Activated T-helper 17 cell treated with anti-CD3 and anti-CD28 coated beads, Interleukin-2, amount 50 U/mL, for 72 hours (primary cell): ENCODE measurements around the gene PATL2. TPM values are rescaled to one million over a fixed set of nuclear protein-coding genes. Genes with fewer than 3 reads are reported as not detected.
A peak's percentile ranks its signal among the peaks of the same experiment; 100 is the strongest.
"Not testable (repeated sequence)": the region's sequence is repeated elsewhere in the genome, so short reads cannot be mapped to it uniquely, and the experiment has no call there.

Experiments used
- ATAC-seq: fragments of 150-1000 bp; cut with Tn5 transposase; replicated peaks from 2 replicates; pipeline ENCODE4 v1.10.0; 2021; ENCODE audit warnings: mild to moderate bottlenecking, moderate library complexity
- H3K27ac Mint-ChIP-seq: one replicate; pipeline ENCODE4 v1.8.0; 2022; ENCODE audit warnings: mixed read lengths
- H3K27me3 Mint-ChIP-seq: one replicate; pipeline ENCODE4 v1.8.0; 2022; ENCODE audit warnings: mixed read lengths
- H3K36me3 Mint-ChIP-seq: one replicate; pipeline ENCODE4 v1.8.0; 2022; ENCODE audit warnings: low read depth, mild to moderate bottlenecking, mixed read lengths
- H3K4me1 Mint-ChIP-seq: one replicate; pipeline ENCODE4 v1.8.0; 2022; ENCODE audit warnings: mixed read lengths
- H3K4me3 Mint-ChIP-seq: one replicate; pipeline ENCODE4 v1.8.0; 2022; ENCODE audit warnings: mild to moderate bottlenecking, mixed read lengths
- H3K9me3 Mint-ChIP-seq: one replicate; pipeline ENCODE4 v1.8.0; 2022; ENCODE audit warnings: mixed read lengths
- total RNA-seq, 2 donors: library from RNA; stranded (reverse); gene quantifications; one replicate each; pipeline ENCODE4 v1.2.3, GENCODE V29; 2022

The PATL2 gene
- total RNA-seq, 2 donors from 2014 or later: 7.9 to 38.5 TPM

DNA sequence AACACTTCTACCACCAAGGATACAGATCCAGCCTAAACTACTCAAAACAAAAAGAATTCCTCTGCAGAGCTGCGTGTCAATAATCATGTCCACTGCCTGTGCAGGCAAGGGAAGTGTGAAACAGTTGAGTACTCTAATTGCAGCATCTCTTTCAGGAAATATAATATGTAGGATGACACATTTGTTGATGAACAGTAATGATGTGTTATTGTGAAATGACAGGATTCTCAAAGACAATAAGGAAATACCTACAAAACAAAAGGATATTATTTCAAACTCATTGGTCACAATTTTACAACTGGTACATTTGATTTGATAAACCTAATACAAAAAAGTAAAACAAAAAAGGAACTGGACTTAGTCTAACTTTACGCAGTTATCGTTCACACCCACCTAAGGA, 52.1 kb downstream of the PATL2 start:
- H3K36me3 Mint-ChIP-seq: peaks cover 85% of the 10 kb centered on the region
- peak overlapping the region; percentile 15 for H3K27ac Mint-ChIP-seq
- no peak for ATAC-seq
- no peak overlapping the region for H3K4me3 Mint-ChIP-seq
- H3K4me1 Mint-ChIP-seq: peaks cover 15% of the 10 kb centered on the region
- no peaks in the 10 kb centered on the region for H3K9me3 Mint-ChIP-seq
- no peaks in the 10 kb centered on the region for H3K27me3 Mint-ChIP-seq

DNA sequence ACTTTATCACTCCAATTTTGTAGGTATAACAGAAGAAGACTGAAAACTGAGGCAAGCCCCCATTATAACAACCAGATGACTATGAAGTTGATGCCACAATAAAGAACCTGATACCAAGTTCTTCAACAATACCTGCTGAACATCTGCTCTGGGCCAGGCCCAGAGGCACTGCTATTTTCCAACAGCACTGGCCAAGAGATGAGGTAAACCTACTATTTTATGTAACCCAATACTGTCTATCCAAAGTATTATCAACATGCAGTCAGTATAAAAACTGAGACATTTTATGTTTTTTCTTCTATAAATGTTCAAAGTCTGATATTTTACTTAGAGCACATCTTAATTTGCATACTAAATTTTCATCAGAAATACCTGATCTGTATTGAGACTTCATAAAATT, 53.7 kb downstream of the PATL2 start:
- no peaks in the 10 kb centered on the region for H3K9me3 Mint-ChIP-seq
- no peak overlapping the region for H3K27ac Mint-ChIP-seq
- ATAC-seq: no peak
- no peak overlapping the region for H3K4me3 Mint-ChIP-seq
- H3K27me3 Mint-ChIP-seq: no peaks in the 10 kb centered on the region
- peaks cover 25% of the 10 kb centered on the region for H3K4me1 Mint-ChIP-seq
- peaks cover 87% of the 10 kb centered on the region for H3K36me3 Mint-ChIP-seq

DNA sequence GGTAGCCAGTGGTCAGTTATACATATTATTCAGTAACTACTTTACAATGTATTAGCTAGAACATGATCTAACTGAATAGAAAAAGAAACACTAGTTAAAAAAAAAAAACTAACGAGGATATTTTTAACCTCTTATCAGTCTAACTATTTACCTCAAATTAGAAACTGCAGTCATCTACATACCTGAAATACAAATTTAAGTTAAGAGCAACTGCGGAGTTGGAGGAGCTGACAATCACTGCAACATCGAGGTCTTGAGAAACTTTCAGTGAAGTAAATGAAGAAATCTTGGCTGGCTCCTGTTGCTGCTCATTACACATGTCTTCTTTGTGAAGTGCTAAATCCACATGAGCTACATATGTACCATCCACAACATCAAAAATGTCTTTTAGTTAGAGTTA, 54.2 kb downstream of the PATL2 start:
- no peaks in the 10 kb centered on the region for H3K27me3 Mint-ChIP-seq
- H3K4me3 Mint-ChIP-seq: no peak overlapping the region
- H3K36me3 Mint-ChIP-seq: peaks cover 91% of the 10 kb centered on the region
- no peaks in the 10 kb centered on the region for H3K9me3 Mint-ChIP-seq
- peaks cover 25% of the 10 kb centered on the region for H3K4me1 Mint-ChIP-seq
- no peak overlapping the region for H3K27ac Mint-ChIP-seq
- ATAC-seq: no peak

DNA sequence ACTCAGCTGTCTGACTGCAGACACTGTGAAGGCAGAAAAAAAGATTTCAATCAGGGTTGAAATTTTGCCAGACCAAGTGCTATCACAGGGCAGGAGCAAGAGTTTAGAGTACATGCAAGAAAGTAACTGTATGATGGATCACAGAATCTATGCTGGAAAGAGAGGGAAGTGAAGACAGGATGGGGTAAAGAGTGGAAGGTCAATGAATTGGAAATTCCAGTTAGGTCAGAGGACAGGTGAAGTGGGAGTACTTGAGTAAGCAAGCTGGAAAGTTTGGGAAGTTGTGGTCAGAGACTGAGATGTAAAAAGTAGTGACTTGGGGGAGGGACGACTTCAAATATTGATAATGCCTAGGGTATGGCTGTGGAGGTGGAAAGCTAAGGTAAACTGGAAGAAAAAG, 54.8 kb downstream of the PATL2 start:
- Mint-ChIP-seq H3K4me3 (no peak overlapping the region), H3K27me3 (no peaks in the 10 kb centered on the region), H3K9me3 (no peaks in the 10 kb centered on the region), H3K36me3 (peaks cover 98% of the 10 kb centered on the region), H3K27ac (no peak overlapping the region), H3K4me1 (peaks cover 25% of the 10 kb centered on the region)
- no peak for ATAC-seq

DNA sequence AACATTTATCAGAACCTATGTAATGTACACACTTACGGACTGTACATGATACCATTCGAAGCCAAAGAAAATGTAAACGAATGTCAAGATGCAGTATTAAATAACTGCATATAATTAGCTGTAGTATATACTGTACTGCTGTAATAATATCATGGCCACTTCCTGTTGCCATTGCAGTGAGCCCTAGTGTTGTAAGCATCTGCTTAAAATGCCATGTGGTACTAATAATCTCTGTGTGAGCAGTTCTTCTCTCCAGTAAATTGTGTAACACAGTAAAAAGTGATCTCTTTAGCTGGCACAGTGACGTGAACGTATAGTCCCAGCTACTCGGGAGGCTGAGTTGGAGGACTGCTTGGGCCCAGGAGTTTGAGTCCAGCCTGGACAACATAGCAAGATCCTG, 56.3 kb downstream of the PATL2 start:
- H3K27ac Mint-ChIP-seq: no peak overlapping the region
- peaks cover 99% of the 10 kb centered on the region for H3K36me3 Mint-ChIP-seq
- no peaks in the 10 kb centered on the region for H3K9me3 Mint-ChIP-seq

DNA sequence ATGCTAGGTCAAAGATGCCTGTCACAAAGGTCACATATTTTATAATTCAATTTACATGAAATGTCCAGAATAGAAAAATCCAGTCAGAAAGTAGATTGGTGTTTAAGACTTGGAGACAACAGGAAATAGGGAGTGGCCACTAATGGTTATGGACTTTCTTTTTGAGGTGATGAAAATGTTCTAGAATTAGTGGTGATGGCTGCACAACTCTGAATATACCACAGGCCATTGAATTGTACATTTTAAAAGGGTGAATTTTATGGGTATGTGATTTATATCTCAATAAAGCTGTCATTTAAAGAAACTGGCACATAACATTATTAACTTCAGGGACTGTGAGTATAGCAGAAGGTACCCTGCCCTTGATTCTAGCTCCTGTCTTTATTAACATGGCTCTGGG, 63.5 kb downstream of the PATL2 start:
- peak overlapping the region; percentile 23 for H3K4me3 Mint-ChIP-seq
- peaks cover 40% of the 10 kb centered on the region for H3K4me1 Mint-ChIP-seq
- peak overlapping the region; percentile 10 for H3K27ac Mint-ChIP-seq
- ATAC-seq: no peak
- H3K36me3 Mint-ChIP-seq: peaks cover 91% of the 10 kb centered on the region
- H3K9me3 Mint-ChIP-seq: peaks cover 6% of the 10 kb centered on the region
- H3K27me3 Mint-ChIP-seq: no peaks in the 10 kb centered on the region

More for the DNA sequence above, 56.3 kb downstream of the PATL2 start:
- H3K4me1 Mint-ChIP-seq: peaks cover 23% of the 10 kb centered on the region
- no peak overlapping the region for H3K4me3 Mint-ChIP-seq
- no peak for ATAC-seq
- no peaks in the 10 kb centered on the region for H3K27me3 Mint-ChIP-seq

DNA sequence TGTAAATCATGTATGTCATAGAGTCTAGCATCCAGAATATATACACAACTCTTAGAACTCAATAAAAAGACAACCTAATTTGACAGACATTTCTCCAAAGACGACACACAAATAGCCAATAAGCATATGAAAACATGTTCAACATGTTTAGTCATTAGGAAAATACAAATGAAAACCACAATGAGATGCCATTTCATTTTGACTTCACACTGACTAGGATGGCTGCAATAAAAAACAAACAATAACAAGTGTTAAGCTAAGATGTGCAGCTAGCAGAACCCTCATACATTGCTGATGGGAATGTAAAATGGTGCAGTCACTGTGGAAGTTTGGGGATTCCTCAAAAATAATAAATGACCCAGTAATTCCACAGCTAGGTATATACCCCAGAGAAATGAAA, 64.1 kb downstream of the PATL2 start:
- Mint-ChIP-seq H3K36me3 (peaks cover 89% of the 10 kb centered on the region), H3K27me3 (no peaks in the 10 kb centered on the region), H3K9me3 (peaks cover 6% of the 10 kb centered on the region), H3K4me1 (peaks cover 40% of the 10 kb centered on the region), H3K4me3 (peak overlapping the region; percentile 23), H3K27ac (peak overlapping the region; percentile 10)
- ATAC-seq: peak; percentile 70

DNA sequence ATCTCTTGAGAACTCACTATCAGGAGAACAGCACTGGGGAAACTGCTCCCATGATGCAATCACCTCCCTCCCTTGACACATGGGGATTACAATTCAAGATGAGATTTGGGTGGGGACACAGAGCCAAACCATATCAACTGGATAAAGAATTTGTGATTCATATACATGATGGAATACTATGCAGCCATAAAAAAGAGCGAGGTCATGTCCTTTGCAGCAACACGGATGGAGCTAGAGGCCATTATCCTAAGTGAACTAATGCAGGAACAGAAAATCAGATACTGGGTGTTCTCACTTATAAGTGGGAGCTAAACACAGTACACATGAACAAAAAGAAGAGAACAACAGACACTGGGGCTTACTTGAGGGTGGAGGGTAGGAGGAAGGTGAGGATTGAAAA, 64.7 kb downstream of the PATL2 start:
- Mint-ChIP-seq H3K4me1 (peaks cover 40% of the 10 kb centered on the region), H3K36me3 (peaks cover 89% of the 10 kb centered on the region), H3K27me3 (no peaks in the 10 kb centered on the region), H3K4me3 (peak overlapping the region; percentile 15), H3K27ac (peak overlapping the region; percentile 10), H3K9me3 (peaks cover 6% of the 10 kb centered on the region)
- no peak for ATAC-seq

DNA sequence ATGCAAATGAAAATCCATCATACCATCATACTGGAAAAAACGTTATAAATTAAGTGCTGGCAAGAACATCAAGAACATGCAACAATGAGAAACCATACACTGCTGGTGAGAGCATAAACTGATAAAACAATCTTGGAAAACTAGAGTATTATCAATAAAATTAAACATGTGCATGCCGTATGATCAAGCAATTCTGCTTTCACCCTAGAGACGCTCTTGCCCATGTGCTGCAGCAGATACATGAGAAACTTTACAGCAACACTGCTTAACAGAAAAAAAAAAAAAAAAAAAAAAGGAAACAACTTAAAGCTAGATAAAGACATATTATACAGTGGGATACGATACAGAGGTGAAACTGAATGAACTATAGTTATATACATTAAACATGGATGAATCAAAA, 69.5 kb downstream of the PATL2 start:
- Mint-ChIP-seq H3K27ac (no peak overlapping the region), H3K27me3 (no peaks in the 10 kb centered on the region), H3K9me3 (peaks cover 6% of the 10 kb centered on the region), H3K36me3 (peaks cover 79% of the 10 kb centered on the region), H3K4me3 (no peak overlapping the region), H3K4me1 (peaks cover 29% of the 10 kb centered on the region)
- ATAC-seq: no peak

DNA sequence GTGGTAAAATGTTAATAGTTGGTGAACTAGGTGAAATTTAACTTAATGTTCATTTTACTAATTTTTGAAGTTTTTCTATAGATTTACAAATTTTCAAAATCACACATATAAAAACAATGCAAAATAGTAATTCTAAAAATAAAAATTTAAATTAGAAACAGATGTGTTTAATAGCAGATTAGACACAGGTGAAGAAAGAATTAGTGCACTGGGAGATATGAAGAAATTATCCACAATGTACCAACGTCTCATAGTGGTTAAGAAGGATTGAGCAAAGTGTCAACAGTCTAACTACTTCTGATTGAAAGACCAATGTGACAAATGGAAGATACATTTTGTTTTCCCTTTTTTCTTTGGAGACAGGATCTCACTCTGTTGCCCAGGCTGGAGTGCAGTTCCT, 74.1 kb downstream of the PATL2 start:
- Mint-ChIP-seq H3K27me3 (no peaks in the 10 kb centered on the region), H3K4me3 (no peak overlapping the region), H3K4me1 (peaks cover 5% of the 10 kb centered on the region), H3K27ac (no peak overlapping the region), H3K9me3 (no peaks in the 10 kb centered on the region), H3K36me3 (peaks cover 80% of the 10 kb centered on the region)
- no peak for ATAC-seq

DNA sequence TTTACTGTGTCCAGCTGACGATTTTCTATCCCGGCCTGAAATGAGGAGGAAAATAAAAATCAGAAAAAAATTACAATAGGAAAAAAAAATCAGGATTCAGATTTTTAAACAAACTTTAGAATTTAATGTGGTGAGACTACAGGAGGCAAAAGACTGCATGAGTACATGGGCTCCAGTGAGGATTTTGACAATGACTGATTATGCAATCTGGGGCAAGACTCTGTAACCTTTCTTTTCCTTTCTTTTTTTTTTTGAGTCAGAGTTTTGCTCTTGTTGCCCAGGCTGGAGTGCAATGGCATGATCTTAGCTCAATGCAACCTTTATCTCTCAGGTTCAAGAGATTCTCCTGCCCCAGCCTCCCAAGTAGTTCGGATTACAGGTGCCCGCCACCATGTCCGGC, 77.5 kb downstream of the PATL2 start:
- H3K9me3 Mint-ChIP-seq: no peaks in the 10 kb centered on the region
- H3K4me3 Mint-ChIP-seq: peak overlapping the region; percentile 73
- peaks cover 10% of the 10 kb centered on the region for H3K4me1 Mint-ChIP-seq
- peak overlapping the region; percentile 99 for H3K27ac Mint-ChIP-seq
- H3K36me3 Mint-ChIP-seq: peaks cover 84% of the 10 kb centered on the region
- H3K27me3 Mint-ChIP-seq: no peaks in the 10 kb centered on the region
- ATAC-seq: peak; percentile 83

DNA sequence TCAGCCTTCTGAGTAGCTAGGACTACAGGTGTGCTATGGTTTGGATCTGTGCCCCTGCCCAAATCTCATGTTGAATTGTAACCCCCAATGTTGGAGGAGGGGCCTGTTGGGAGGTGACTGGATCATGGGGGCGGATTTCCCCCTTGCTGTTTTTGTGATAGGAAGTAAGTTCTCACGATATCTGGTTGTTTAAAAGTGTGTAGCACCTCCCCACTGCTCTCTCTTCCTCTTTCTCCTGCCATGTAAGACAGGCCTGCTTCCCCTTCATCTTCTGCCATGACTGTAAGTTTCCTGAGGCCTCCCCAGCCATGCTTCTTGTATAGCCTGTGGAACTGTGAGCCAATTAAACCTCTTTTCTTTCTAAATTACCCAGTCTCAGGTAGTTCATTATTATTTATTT, 85.8 kb downstream of the PATL2 start:
- H3K4me3 Mint-ChIP-seq, ATAC-seq, H3K9me3 Mint-ChIP-seq, H3K27ac Mint-ChIP-seq, H3K27me3 Mint-ChIP-seq, H3K4me1 Mint-ChIP-seq: not testable (repeated sequence)
- H3K36me3 Mint-ChIP-seq: peaks cover 98% of the 10 kb centered on the region

DNA sequence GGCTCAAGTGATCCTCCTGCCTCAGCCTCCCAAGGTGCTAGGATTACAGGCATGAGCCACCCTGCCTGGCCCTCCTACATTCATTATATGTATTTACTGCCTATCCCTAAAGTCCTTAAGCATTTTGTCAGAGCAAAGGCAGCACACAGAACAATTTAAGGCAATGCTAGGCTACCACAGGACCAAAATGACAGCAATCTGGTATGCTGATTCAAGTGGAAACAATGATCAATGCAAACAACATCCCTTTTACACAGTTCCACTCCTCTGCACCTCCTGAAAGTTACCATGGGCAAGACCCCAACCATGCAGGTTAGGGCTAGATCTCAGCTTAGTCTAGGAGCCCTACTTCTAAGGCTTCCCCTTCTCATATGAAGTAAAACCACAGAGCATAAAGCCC, 87.9 kb downstream of the PATL2 start:
- H3K36me3 Mint-ChIP-seq: peaks cover 98% of the 10 kb centered on the region
- peak; percentile 61 for ATAC-seq
- no peaks in the 10 kb centered on the region for H3K27me3 Mint-ChIP-seq
- H3K4me3 Mint-ChIP-seq: no peak overlapping the region
- peaks cover 6% of the 10 kb centered on the region for H3K4me1 Mint-ChIP-seq
- peak overlapping the region; percentile 32 for H3K27ac Mint-ChIP-seq
- H3K9me3 Mint-ChIP-seq: no peaks in the 10 kb centered on the region

DNA sequence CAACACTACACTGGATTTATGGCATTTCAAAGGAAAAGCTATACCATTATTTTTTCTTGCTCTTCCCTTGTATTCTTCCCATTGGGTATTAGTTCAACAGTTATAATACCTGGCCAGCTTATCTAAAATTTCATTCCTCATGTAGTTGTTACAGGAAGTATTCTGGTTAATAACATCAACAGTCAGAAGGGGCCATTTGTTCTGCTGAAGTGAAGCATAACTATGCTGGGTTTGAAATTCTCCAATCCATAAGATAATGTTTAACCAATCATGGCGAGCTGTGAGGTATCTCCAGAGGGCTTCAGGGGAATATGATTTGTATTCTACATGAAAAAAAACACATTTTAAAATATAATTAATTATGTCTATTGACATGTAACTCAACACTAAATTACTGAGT, 91.0 kb downstream of the PATL2 start:
- no peak overlapping the region for H3K27ac Mint-ChIP-seq
- H3K36me3 Mint-ChIP-seq: peaks cover 99% of the 10 kb centered on the region
- H3K27me3 Mint-ChIP-seq: no peaks in the 10 kb centered on the region
- H3K4me3 Mint-ChIP-seq: no peak overlapping the region
- ATAC-seq: no peak
- no peaks in the 10 kb centered on the region for H3K9me3 Mint-ChIP-seq
- peaks cover 6% of the 10 kb centered on the region for H3K4me1 Mint-ChIP-seq

DNA sequence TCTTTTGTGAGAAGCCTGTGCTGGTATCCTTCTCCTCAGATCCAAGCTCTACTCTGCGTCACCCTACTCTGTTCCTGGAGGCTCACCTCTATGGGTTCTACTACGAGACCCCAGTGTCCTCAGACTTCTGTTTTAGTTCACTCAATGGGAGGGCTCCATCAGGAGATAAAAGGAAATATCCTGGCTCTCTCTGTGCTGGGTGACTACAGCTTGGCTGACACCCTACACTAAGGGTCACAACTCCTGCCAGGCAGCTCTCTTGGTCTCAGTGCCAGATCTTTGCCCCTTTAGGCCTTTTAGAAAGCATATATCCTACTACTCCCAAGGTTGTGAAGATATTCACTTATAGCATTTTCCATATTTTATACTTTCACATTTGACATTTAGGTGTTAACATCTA, 94.1 kb downstream of the PATL2 start:
- H3K27me3 Mint-ChIP-seq: no peaks in the 10 kb centered on the region
- no peak overlapping the region for H3K4me3 Mint-ChIP-seq
- peaks cover 97% of the 10 kb centered on the region for H3K36me3 Mint-ChIP-seq
- H3K4me1 Mint-ChIP-seq: no peaks in the 10 kb centered on the region
- ATAC-seq: no peak
- peak overlapping the region; percentile 41 for H3K27ac Mint-ChIP-seq
- H3K9me3 Mint-ChIP-seq: no peaks in the 10 kb centered on the region
